HCT116 (cell line): ENCODE data around the gene MEGF6.

Experiments used
- EGR1 ChIP-seq: IDR thresholded peaks from 2 replicates; pipeline ENCODE4 v1.6.1; 2012; ENCODE audit warnings: low read depth
- POLR2A ChIP-seq: IDR thresholded peaks from 2 replicates; pipeline ENCODE4 v1.7.0; 2011; ENCODE audit warnings: borderline replicate concordance; ENCODE audit not compliant: insufficient read depth, insufficient read length; ENCODE audit errors: extremely low read depth
- POLR2AphosphoS5 ChIP-seq: IDR thresholded peaks from 2 replicates; pipeline ENCODE4 v1.6.1; 2011; ENCODE audit warnings: mild to moderate bottlenecking, low read depth, low read length, moderate library complexity
- TCF7L2 ChIP-seq: IDR thresholded peaks from 2 replicates; pipeline ENCODE4 v1.7.0; 2011; ENCODE audit warnings: borderline replicate concordance, inconsistent platforms; ENCODE audit not compliant: insufficient read depth, insufficient read length; ENCODE audit errors: extremely low read depth
- ZFX ChIP-seq: fragments of 450-650 bp; IDR thresholded peaks from 2 replicates; pipeline ENCODE4 v1.6.1; 2017
- TF ChIP-seq, protein P1 (sequence below), 3 experiments: fragments of 200-600 bp in 1 of 3; sonication (generic) in 1 of 3; IDR thresholded peaks in 2 of 3; conservative IDR thresholded peaks in 1 of 3; 2 replicates each; pipeline ENCODE4 v1.5.1; 2012 to 2017; ENCODE audit warnings: low read depth in 2 of 3, low read length in 2 of 3, antibody characterized with exemption in 1 of 3, borderline replicate concordance in 1 of 3, control low read depth in 1 of 3, mild to moderate bottlenecking in 1 of 3, mixed read lengths in 1 of 3, mixed run types in 1 of 3, moderate library complexity in 1 of 3; ENCODE audit not compliant: insufficient read depth in 1 of 3
- TF ChIP-seq, protein P2 (sequence below): IDR thresholded peaks from 2 replicates; pipeline ENCODE4 v1.6.1; 2012; ENCODE audit warnings: low read depth

DNA sequence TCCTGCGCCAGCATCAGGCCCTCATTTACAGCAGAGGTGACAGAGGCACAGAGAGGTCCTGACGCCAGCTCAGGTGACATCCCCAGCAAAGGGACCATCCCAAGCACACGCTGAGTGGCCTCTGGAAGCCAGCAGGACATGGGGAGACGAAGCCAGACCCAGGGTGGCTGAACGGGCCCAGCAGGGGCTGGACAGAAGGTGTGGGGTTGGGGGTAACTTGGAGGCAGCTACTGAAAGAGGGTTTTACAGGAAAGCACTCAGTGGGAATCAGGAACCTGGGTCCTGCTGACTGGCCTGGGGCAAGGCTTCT is 158.5 kb downstream of the MEGF6 start:
- TF ChIP-seq, protein P1, sequence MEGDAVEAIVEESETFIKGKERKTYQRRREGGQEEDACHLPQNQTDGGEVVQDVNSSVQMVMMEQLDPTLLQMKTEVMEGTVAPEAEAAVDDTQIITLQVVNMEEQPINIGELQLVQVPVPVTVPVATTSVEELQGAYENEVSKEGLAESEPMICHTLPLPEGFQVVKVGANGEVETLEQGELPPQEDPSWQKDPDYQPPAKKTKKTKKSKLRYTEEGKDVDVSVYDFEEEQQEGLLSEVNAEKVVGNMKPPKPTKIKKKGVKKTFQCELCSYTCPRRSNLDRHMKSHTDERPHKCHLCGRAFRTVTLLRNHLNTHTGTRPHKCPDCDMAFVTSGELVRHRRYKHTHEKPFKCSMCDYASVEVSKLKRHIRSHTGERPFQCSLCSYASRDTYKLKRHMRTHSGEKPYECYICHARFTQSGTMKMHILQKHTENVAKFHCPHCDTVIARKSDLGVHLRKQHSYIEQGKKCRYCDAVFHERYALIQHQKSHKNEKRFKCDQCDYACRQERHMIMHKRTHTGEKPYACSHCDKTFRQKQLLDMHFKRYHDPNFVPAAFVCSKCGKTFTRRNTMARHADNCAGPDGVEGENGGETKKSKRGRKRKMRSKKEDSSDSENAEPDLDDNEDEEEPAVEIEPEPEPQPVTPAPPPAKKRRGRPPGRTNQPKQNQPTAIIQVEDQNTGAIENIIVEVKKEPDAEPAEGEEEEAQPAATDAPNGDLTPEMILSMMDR (IDR thresholded peaks at IDR 0.05 in 2 of 3, conservative IDR thresholded peaks at IDR 0.05 in 1 of 3; ENCODE audit: borderline replicate concordance in 1 of 3, insufficient read depth in 1 of 3, low read depth in 2 of 3, low read length in 2 of 3): no peak
- TF ChIP-seq POLR2A: no peak
- no peak for TF ChIP-seq ZFX
- TF ChIP-seq, protein P2, sequence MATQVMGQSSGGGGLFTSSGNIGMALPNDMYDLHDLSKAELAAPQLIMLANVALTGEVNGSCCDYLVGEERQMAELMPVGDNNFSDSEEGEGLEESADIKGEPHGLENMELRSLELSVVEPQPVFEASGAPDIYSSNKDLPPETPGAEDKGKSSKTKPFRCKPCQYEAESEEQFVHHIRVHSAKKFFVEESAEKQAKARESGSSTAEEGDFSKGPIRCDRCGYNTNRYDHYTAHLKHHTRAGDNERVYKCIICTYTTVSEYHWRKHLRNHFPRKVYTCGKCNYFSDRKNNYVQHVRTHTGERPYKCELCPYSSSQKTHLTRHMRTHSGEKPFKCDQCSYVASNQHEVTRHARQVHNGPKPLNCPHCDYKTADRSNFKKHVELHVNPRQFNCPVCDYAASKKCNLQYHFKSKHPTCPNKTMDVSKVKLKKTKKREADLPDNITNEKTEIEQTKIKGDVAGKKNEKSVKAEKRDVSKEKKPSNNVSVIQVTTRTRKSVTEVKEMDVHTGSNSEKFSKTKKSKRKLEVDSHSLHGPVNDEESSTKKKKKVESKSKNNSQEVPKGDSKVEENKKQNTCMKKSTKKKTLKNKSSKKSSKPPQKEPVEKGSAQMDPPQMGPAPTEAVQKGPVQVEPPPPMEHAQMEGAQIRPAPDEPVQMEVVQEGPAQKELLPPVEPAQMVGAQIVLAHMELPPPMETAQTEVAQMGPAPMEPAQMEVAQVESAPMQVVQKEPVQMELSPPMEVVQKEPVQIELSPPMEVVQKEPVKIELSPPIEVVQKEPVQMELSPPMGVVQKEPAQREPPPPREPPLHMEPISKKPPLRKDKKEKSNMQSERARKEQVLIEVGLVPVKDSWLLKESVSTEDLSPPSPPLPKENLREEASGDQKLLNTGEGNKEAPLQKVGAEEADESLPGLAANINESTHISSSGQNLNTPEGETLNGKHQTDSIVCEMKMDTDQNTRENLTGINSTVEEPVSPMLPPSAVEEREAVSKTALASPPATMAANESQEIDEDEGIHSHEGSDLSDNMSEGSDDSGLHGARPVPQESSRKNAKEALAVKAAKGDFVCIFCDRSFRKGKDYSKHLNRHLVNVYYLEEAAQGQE: no peak
- TF ChIP-seq TCF7L2: no peak
- TF ChIP-seq POLR2AphosphoS5: no peak
- TF ChIP-seq EGR1: no peak
